Ammon's horn (tissue), 1 donor: ENCODE data around the gene MCUB.
A peak's percentile ranks its signal among the peaks of the same experiment; 100 is the strongest.

Source experiments
- DNase-seq: peaks from one replicate; pipeline ENCODE4 v3.0.0-alpha.2; 2016; ENCODE audit warnings: low spot score

Gene MCUB

GRCh38 chr4:109729718-109730618 lies 169.9 kb downstream of the MCUB start, which contains the start of gene PLA2G12A:
Gene PLA2G12A (minus strand): TSS chr4:109730070. CDS start chr4:109729809, 261 bp downstream.
- peak; percentile 68 for DNase-seq

- DNase-seq = no peak
These were observed 170.8 kb downstream of the MCUB start for GRCh38 chr4:109730619-109731545.

GRCh38 chr4:109733728-109734127 lies 173.7 kb downstream of the MCUB start:
- DNase-seq = no peak

GRCh38 chr4:109735566-109736365 lies 175.7 kb downstream of the MCUB start:
- DNase-seq = no peak
